Endothelial cell of umbilical vein (primary cell): ENCODE results near the gene PRKG1. TPM values are rescaled to one million over a fixed set of nuclear protein-coding genes. Genes with fewer than 3 reads are reported as not detected.

Source experiments
- BruUV-seq: library from RNA; stranded (reverse); fragments of 400-500 nt; replicated peaks from 2 replicates; lab custom pipeline; 2021; lab: Mats Ljungman, UMichigan
- CTCF ChIA-PET: fragments of 300-600, 350-600 bp; sonication (Branson Sonifier 250); formaldehyde crosslinking; loops from one replicate; lab custom pipeline; 2021; ENCODE audit warnings: antibody characterized with exemption, inconsistent platforms; lab: Charles Lee
- POLR2A ChIA-PET: fragments of 300-600, 350-600 bp; sonication (Branson Sonifier 250); formaldehyde crosslinking; loops from one replicate; lab custom pipeline; 2021; ENCODE audit warnings: antibody characterized with exemption, inconsistent platforms; lab: Charles Lee
- DNase-seq: peaks from one replicate; pipeline ENCODE4 v3.0.0-alpha.2; 2011; ENCODE audit warnings: low read depth, low spot score
- FAIRE-seq: peaks from 2 replicates; lab custom pipeline; 2011; peaks lifted over from hg19 to GRCh38; lab: Jason Lieb, UNC
- H2AFZ ChIP-seq: 2 replicates; pipeline ENCODE4 v1.6.0; 2012; ENCODE audit warnings: low read depth, low read length, control low read depth, inconsistent platforms
- H3K27ac ChIP-seq: 2 replicates; pipeline ENCODE4 v1.5.1; 2011; ENCODE audit warnings: low read depth, mild to moderate bottlenecking, control low read depth, low read length, moderate library complexity; ENCODE audit not compliant: insufficient read depth
- H3K27me3 ChIP-seq, 2 experiments: 2 replicates each; pipeline versions ENCODE4 v1.6.0 to v1.6.1; 2011; ENCODE audit warnings: low read length in 2 of 2, mixed read lengths in 1 of 2; ENCODE audit not compliant: control insufficient read depth in 2 of 2, insufficient read depth in 2 of 2
- H3K36me3 ChIP-seq, 2 experiments: 2 replicates in 1 of 2; 3 replicates in 1 of 2; pipeline ENCODE4 v1.5.1; 2011; ENCODE audit warnings: low read length in 2 of 2, mild to moderate bottlenecking in 1 of 2, moderate library complexity in 1 of 2; ENCODE audit not compliant: control insufficient read depth in 2 of 2, insufficient read depth in 2 of 2; ENCODE audit errors: extremely low read depth in 1 of 2
- H3K4me1 ChIP-seq: 3 replicates; pipeline ENCODE4 v1.5.1; 2011; ENCODE audit warnings: mild to moderate bottlenecking, low read length; ENCODE audit not compliant: control insufficient read depth, insufficient read depth; ENCODE audit errors: extremely low read depth
- H3K4me2 ChIP-seq: 2 replicates; pipeline ENCODE4 v1.6.1; 2011; ENCODE audit warnings: low read length, control low read depth, mixed read lengths; ENCODE audit not compliant: insufficient read depth
- H3K4me3 ChIP-seq, 3 experiments: fragments of 200-600 bp in 1 of 3; sonication (generic), shearing (Covaris generic) in 1 of 3; replicated peaks in 1 of 3; 2 replicates each; pipeline ENCODE4 v1.5.1; 2011 to 2016; ENCODE audit warnings: control low read depth in 3 of 3, low read length in 3 of 3, mild to moderate bottlenecking in 2 of 3, inconsistent platforms in 1 of 3, low read depth in 1 of 3, moderate library complexity in 1 of 3; ENCODE audit not compliant: insufficient read depth in 1 of 3
- H3K79me2 ChIP-seq: 2 replicates; pipeline ENCODE4 v1.6.0; 2012; ENCODE audit warnings: low read length, inconsistent platforms; ENCODE audit not compliant: control insufficient read depth, insufficient read depth
- H3K9ac ChIP-seq: replicated peaks from 2 replicates; pipeline ENCODE3; 2011; ENCODE audit warnings: low read length, control low read depth; ENCODE audit not compliant: insufficient read depth; ENCODE audit errors: extremely low read depth
- H3K9me1 ChIP-seq: replicated peaks from 3 replicates; pipeline ENCODE4 v1.6.0; 2011; ENCODE audit warnings: mild to moderate bottlenecking, low read length; ENCODE audit not compliant: control insufficient read depth, insufficient read depth; ENCODE audit errors: extremely low read depth
- H3K9me3 ChIP-seq: replicated peaks from 2 replicates; pipeline ENCODE4 v1.5.1; 2012; ENCODE audit warnings: low read length, inconsistent platforms; ENCODE audit not compliant: control insufficient read depth, insufficient read depth
- H4K20me1 ChIP-seq: replicated peaks from 2 replicates; pipeline ENCODE3; 2011; ENCODE audit warnings: mild to moderate bottlenecking, low read length; ENCODE audit not compliant: control insufficient read depth, insufficient read depth; ENCODE audit errors: extremely low read depth
- EZH2 ChIP-seq: IDR thresholded peaks from 2 replicates; pipeline ENCODE4 v1.6.1; 2012; ENCODE audit warnings: borderline replicate concordance, low read depth, mild to moderate bottlenecking, moderate library complexity, low read length, inconsistent platforms; ENCODE audit not compliant: severe bottlenecking
- FOS ChIP-seq: IDR thresholded peaks from 2 replicates; pipeline ENCODE4 v1.6.1; 2011; ENCODE audit warnings: mild to moderate bottlenecking, low read length, moderate library complexity, borderline replicate concordance; ENCODE audit not compliant: insufficient read depth
- GATA2 ChIP-seq: IDR thresholded peaks from 2 replicates; pipeline ENCODE4 v1.7.0; 2011; ENCODE audit warnings: low read depth, mild to moderate bottlenecking, moderate library complexity, mixed read lengths, low read length; ENCODE audit not compliant: insufficient read length, insufficient read depth
- JUN ChIP-seq: IDR thresholded peaks from 2 replicates; pipeline ENCODE4 v1.6.1; 2011; ENCODE audit warnings: borderline replicate concordance, low read depth; ENCODE audit not compliant: insufficient read length, insufficient read depth
- MYC ChIP-seq: IDR thresholded peaks from one replicate; pipeline ENCODE4 v1.6.1; 2011; ENCODE audit warnings: mild to moderate bottlenecking, low read depth, low read length
- POLR2A ChIP-seq: IDR thresholded peaks from 2 replicates; pipeline ENCODE4 v1.6.1; 2012; ENCODE audit warnings: low read depth, mild to moderate bottlenecking, control low read depth, low read length
- POLR2AphosphoS5 ChIP-seq: IDR thresholded peaks from 2 replicates; pipeline ENCODE4 v1.6.1; 2012; ENCODE audit warnings: low read depth, mild to moderate bottlenecking, control low read depth, low read length, moderate library complexity; ENCODE audit not compliant: insufficient read depth
- dilution Hi-C: fragments of 300-500 bp; cut with MboI; formaldehyde crosslinking; loops from one replicate; pipeline ENCODE4 v1.15.0; 2019; ENCODE audit warnings: low sequenced_read_pairs; ENCODE audit not compliant: extremely low pct_ligation_motif_present
- intact Hi-C: fragments of 100-400 bp; cut with micrococcal nuclease; formaldehyde crosslinking; loops from one replicate; pipeline ENCODE4 v1.10.0; 2022
- polyA plus RNA-seq, 4 experiments: library from polyadenylated mRNA; depleted of rRNA in 3 of 4; stranded (reverse) in 3 of 4; unstranded in 1 of 4; fragments of >200 nt; gene quantifications; 2 replicates each; pipeline versions ENCODE4 v1.2.1 to v1.2.3, GENCODE V29; 2011 to 2012; ENCODE audit warnings: missing spikeins in 1 of 4
- total RNA-seq: library from RNA; stranded (reverse); gene quantifications from 2 replicates; pipeline ENCODE4 v1.2.3, GENCODE V29; 2021
- TF ChIP-seq, protein P1 (sequence below): IDR thresholded peaks from 2 replicates; pipeline ENCODE4 v1.6.1; 2011; ENCODE audit not compliant: insufficient read depth, insufficient read length
- TF ChIP-seq, protein P2 (sequence below), 2 donors: IDR thresholded peaks; 1 replicate in 1 of 2; 2 replicates in 1 of 2; pipeline ENCODE4 v1.5.1; 2011; ENCODE audit warnings: low read length in 2 of 2, mild to moderate bottlenecking in 2 of 2, moderate library complexity in 2 of 2, control low read depth in 1 of 2, inconsistent platforms in 1 of 2, low read depth in 1 of 2; ENCODE audit not compliant: insufficient read depth in 1 of 2; ENCODE audit errors: extremely low read depth in 1 of 2

PRKG1 gene
- total and polyA plus RNA-seq, 2 donors (not counting 3 experiments of a cell fraction or from before 2014, with no cell fraction given) = 0.01 to 0.18 TPM

DNA sequence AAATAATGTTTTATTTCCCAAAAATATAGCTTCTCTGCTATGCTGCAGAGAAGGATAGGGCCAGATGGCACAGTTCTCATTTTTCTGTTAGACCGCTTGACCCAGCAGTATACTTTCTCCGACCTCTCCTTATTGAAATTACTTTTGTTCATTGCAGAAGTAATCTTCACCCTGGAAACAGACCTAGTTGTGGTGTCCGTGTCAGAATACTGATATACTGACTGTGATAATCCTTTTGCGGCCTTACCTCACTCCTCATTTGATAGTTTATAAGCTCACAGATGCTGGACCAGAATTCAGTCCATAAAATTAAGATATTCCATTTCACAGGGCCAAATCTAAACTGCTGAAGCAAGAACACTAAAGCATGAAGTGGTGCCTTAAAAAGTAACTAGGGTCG is 979.2 kb downstream of the PRKG1 start:
- H3K9me3 ChIP-seq = no peaks in the 10 kb centered on the region
- no peak overlapping the region for H2AFZ ChIP-seq
- CTCF ChIA-PET = no interaction called here
- no peaks in the 10 kb centered on the region for H3K27me3 ChIP-seq
- intact Hi-C loops = no loop called here
- POLR2A ChIA-PET = no interaction called here
- FAIRE-seq = no peak
- no peaks in the 10 kb centered on the region for H3K79me2 ChIP-seq
- H4K20me1 ChIP-seq = no peaks in the 10 kb centered on the region
- no peak for DNase-seq
- TF ChIP-seq, protein P1, sequence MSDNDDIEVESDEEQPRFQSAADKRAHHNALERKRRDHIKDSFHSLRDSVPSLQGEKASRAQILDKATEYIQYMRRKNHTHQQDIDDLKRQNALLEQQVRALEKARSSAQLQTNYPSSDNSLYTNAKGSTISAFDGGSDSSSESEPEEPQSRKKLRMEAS = no peak
- no peak for TF ChIP-seq MYC
- TF ChIP-seq FOS = no peak
- no peak for TF ChIP-seq EZH2
- TF ChIP-seq GATA2 = no peak
- TF ChIP-seq JUN = no peak
- TF ChIP-seq POLR2AphosphoS5 = no peak
- TF ChIP-seq, protein P2, sequence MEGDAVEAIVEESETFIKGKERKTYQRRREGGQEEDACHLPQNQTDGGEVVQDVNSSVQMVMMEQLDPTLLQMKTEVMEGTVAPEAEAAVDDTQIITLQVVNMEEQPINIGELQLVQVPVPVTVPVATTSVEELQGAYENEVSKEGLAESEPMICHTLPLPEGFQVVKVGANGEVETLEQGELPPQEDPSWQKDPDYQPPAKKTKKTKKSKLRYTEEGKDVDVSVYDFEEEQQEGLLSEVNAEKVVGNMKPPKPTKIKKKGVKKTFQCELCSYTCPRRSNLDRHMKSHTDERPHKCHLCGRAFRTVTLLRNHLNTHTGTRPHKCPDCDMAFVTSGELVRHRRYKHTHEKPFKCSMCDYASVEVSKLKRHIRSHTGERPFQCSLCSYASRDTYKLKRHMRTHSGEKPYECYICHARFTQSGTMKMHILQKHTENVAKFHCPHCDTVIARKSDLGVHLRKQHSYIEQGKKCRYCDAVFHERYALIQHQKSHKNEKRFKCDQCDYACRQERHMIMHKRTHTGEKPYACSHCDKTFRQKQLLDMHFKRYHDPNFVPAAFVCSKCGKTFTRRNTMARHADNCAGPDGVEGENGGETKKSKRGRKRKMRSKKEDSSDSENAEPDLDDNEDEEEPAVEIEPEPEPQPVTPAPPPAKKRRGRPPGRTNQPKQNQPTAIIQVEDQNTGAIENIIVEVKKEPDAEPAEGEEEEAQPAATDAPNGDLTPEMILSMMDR (IDR thresholded peaks at IDR 0.05; ENCODE audit: extremely low read depth in 1 of 2, insufficient read depth in 1 of 2, low read depth in 1 of 2, low read length in 2 of 2) = no peak
- no peak for TF ChIP-seq POLR2A
- no peak overlapping the region for H3K4me3 ChIP-seq
- H3K4me2 ChIP-seq = no peak overlapping the region
- dilution Hi-C loops = no loop called here
- no peaks in the 10 kb centered on the region for H3K9me1 ChIP-seq
- no peak overlapping the region for H3K27ac ChIP-seq
- H3K9ac ChIP-seq = no peak overlapping the region
- no peaks in the 10 kb centered on the region for H3K4me1 ChIP-seq
- BruUV-seq = no TSS peak
- no peaks in the 10 kb centered on the region for H3K36me3 ChIP-seq
